T-helper 22 cell (primary cell): ENCODE data around the gene AGAP1.

Experiments
- DNase-seq: peaks from one replicate; pipeline ENCODE4 v3.0.0-alpha.2; 2020; ENCODE audit warnings: low read depth

AGAP1 gene

GRCh38 chr2:235493775-235494715, at the start of gene AGAP1:
Gene AGAP1, plus strand, starts transcription at chr2:235494043.
- no peak for DNase-seq

- DNase-seq: no peak
Measured at GRCh38 chr2:235444101-235444597, 49.7 kb upstream of the AGAP1 start.

GRCh38 chr2:235445116-235445515, 48.7 kb upstream of the AGAP1 start:
- no peak for DNase-seq

- DNase-seq: no peak
Measured at GRCh38 chr2:235446082-235446481, 47.8 kb upstream of the AGAP1 start.

- no peak for DNase-seq
Measured at GRCh38 chr2:235447210-235447609, 46.6 kb upstream of the AGAP1 start.

- DNase-seq: no peak
Measured at GRCh38 chr2:235449568-235449967, 44.3 kb upstream of the AGAP1 start.

- DNase-seq: no peak
Measured at GRCh38 chr2:235453605-235454151, 40.2 kb upstream of the AGAP1 start.

- no peak for DNase-seq
Measured at GRCh38 chr2:235458839-235459273, 35.0 kb upstream of the AGAP1 start.

GRCh38 chr2:235460548-235461047, 33.2 kb upstream of the AGAP1 start:
- no peak for DNase-seq

GRCh38 chr2:235461763-235462414, 32.0 kb upstream of the AGAP1 start:
- no peak for DNase-seq

- DNase-seq: no peak
Measured at GRCh38 chr2:235462415-235462790, 31.4 kb upstream of the AGAP1 start.

GRCh38 chr2:235463893-235464292, 29.9 kb upstream of the AGAP1 start:
- no peak for DNase-seq

- DNase-seq: no peak
Measured at GRCh38 chr2:235467588-235467987, 26.3 kb upstream of the AGAP1 start.

- no peak for DNase-seq
Measured at GRCh38 chr2:235468978-235469655, 24.7 kb upstream of the AGAP1 start.

- no peak for DNase-seq
Measured at GRCh38 chr2:235471186-235471747, 22.6 kb upstream of the AGAP1 start.

- DNase-seq: no peak
Measured at GRCh38 chr2:235472443-235472842, 21.4 kb upstream of the AGAP1 start.

- DNase-seq: no peak
Measured at GRCh38 chr2:235478609-235479008, 15.2 kb upstream of the AGAP1 start.

- no peak for DNase-seq
Measured at GRCh38 chr2:235479604-235480003, 14.2 kb upstream of the AGAP1 start.

- no peak for DNase-seq
Measured at GRCh38 chr2:235480614-235481013, 13.2 kb upstream of the AGAP1 start.

- no peak for DNase-seq
Measured at GRCh38 chr2:235483313-235483712, 10.5 kb upstream of the AGAP1 start.

- DNase-seq: no peak
Measured at GRCh38 chr2:235485362-235485761, 8.5 kb upstream of the AGAP1 start.

- DNase-seq: no peak
Measured at GRCh38 chr2:235486729-235487128, 7.1 kb upstream of the AGAP1 start.
